SK-N-MC (cell line): ENCODE results near the gene TRAPPC6A.

Experiments
- EZH2 ChIP-seq: fragments of 200-600 bp; sonication (generic); IDR thresholded peaks from one replicate; pipeline ENCODE4 v1.6.1; 2017; ENCODE audit warnings: antibody characterized with exemption
- FOXP2 ChIP-seq: optimal IDR thresholded peaks from 2 replicates; pipeline ENCODE3; 2011; ENCODE audit warnings: mild to moderate bottlenecking, moderate library complexity; ENCODE audit not compliant: insufficient read depth; ENCODE audit errors: extremely low read length, control extremely low read depth
- POLR2AphosphoS5 ChIP-seq: IDR thresholded peaks from 2 replicates; pipeline ENCODE4 v1.6.1; 2012; ENCODE audit warnings: mild to moderate bottlenecking, low read depth, low read length, borderline replicate concordance

GRCh38 chr19:45133661-45134060 lies 44.4 kb downstream of the TRAPPC6A start:
- TF ChIP-seq EZH2 = no peak
- TF ChIP-seq POLR2AphosphoS5 = no peak
- no peak for TF ChIP-seq FOXP2
